ENCODE data around the gene SYNE2.

GRCh38 chr14:63863004-63863403 lies 10.2 kb downstream of the SYNE2 start:
- no peak for TF ChIP-seq CTCF (IDR thresholded peaks at IDR 0.05; ENCODE audit: insufficient read depth, low read length)
- no peak for TF ChIP-seq POLR2AphosphoS5 (IDR thresholded peaks at IDR 0.05; ENCODE audit: low read depth)
- no peak for TF ChIP-seq REST (IDR thresholded peaks at IDR 0.05; ENCODE audit: insufficient replicate concordance, low read depth)
- no peak for TF ChIP-seq GABPA (IDR thresholded peaks at IDR 0.05; ENCODE audit: low read depth)
- TF ChIP-seq SPI1 (IDR thresholded peaks at IDR 0.05; ENCODE audit: borderline replicate concordance, low read depth): no peak

Data from HL-60 (cell line).